Fibroblast of lung (primary cell): ENCODE measurements around the gene CFAP298. TPM values are rescaled to one million over a fixed set of nuclear protein-coding genes. Genes with fewer than 3 reads are reported as not detected.

Experiments
- DNase-seq, 2 donors: peaks; one replicate each; pipeline versions ENCODE4 v3.0.0 to v3.0.0-alpha.2; 2010; ENCODE audit warnings: low read depth in 2 of 2
- H2AFZ ChIP-seq: 2 replicates; pipeline ENCODE4 v1.5.1; 2012; ENCODE audit warnings: low read length, control low read depth, inconsistent platforms
- H3K27ac ChIP-seq: 2 replicates; pipeline ENCODE4 v1.5.1; 2011; ENCODE audit warnings: low read length, control low read depth; ENCODE audit not compliant: insufficient read depth
- H3K27me3 ChIP-seq: 2 replicates; pipeline ENCODE4 v1.5.1; 2011; ENCODE audit warnings: mild to moderate bottlenecking, low read length; ENCODE audit not compliant: control insufficient read depth, insufficient read depth
- H3K36me3 ChIP-seq: 2 replicates; pipeline ENCODE4 v1.5.1; 2011; ENCODE audit warnings: low read length; ENCODE audit not compliant: control insufficient read depth, insufficient read depth
- H3K4me1 ChIP-seq: 2 replicates; pipeline ENCODE4 v1.5.1; 2011; ENCODE audit warnings: low read length; ENCODE audit not compliant: control insufficient read depth, insufficient read depth; ENCODE audit errors: extremely low read depth
- H3K4me2 ChIP-seq: 2 replicates; pipeline ENCODE4 v1.5.1; 2011; ENCODE audit warnings: low read length, control low read depth; ENCODE audit not compliant: insufficient read depth; ENCODE audit errors: extremely low read depth
- H3K4me3 ChIP-seq, 4 experiments: fragments of 200-600 bp in 1 of 4; sonication (generic) in 1 of 4; replicated peaks in 1 of 4; 2 replicates each; pipeline ENCODE4 v1.5.1; 2011 to 2016; ENCODE audit warnings: low read length in 4 of 4, low read depth in 3 of 4, mild to moderate bottlenecking in 3 of 4, control low read depth in 2 of 4, inconsistent platforms in 1 of 4, mixed read lengths in 1 of 4; ENCODE audit not compliant: insufficient read depth in 1 of 4; ENCODE audit errors: control extremely low read depth in 1 of 4
- H3K79me2 ChIP-seq: 2 replicates; pipeline ENCODE4 v1.5.1; 2012; ENCODE audit warnings: mild to moderate bottlenecking, low read length, inconsistent platforms; ENCODE audit not compliant: control insufficient read depth, insufficient read depth
- H3K9ac ChIP-seq: 2 replicates; pipeline ENCODE4 v1.5.1; 2011; ENCODE audit warnings: mild to moderate bottlenecking, low read length, control low read depth; ENCODE audit not compliant: insufficient read depth
- H3K9me3 ChIP-seq: 2 replicates; pipeline ENCODE4 v1.5.1; 2012; ENCODE audit warnings: low read depth, low read length; ENCODE audit not compliant: control insufficient read depth, insufficient read depth
- H4K20me1 ChIP-seq: 2 replicates; pipeline ENCODE4 v1.5.1; 2011; ENCODE audit warnings: low read length; ENCODE audit not compliant: control insufficient read depth, insufficient read depth; ENCODE audit errors: extremely low read depth
- CTCF ChIP-seq, 2 donors: IDR thresholded peaks in 1 of 2; conservative IDR thresholded peaks in 1 of 2; 1 replicate in 1 of 2; 2 replicates in 1 of 2; pipeline ENCODE4 v1.5.1; 2011 to 2012; ENCODE audit warnings: low read length in 2 of 2, control low read depth in 1 of 2, inconsistent platforms in 1 of 2, low read depth in 1 of 2, mild to moderate bottlenecking in 1 of 2
- EZH2 ChIP-seq: IDR thresholded peaks from 2 replicates; pipeline ENCODE4 v1.5.1; 2012; ENCODE audit warnings: low read length, control low read depth, mild to moderate bottlenecking; ENCODE audit errors: missing control alignments
- polyA plus RNA-seq, 2 donors: library from polyadenylated mRNA; depleted of rRNA in 1 of 2; stranded (reverse) in 1 of 2; unstranded in 1 of 2; fragments of >200 nt; gene quantifications; 2 replicates each; pipeline ENCODE4 v1.2.1, GENCODE V29; 2011 to 2012; ENCODE audit warnings: missing spikeins in 1 of 2
- total RNA-seq: library from RNA; depleted of rRNA; stranded (reverse); fragments of >200 nt; gene quantifications from 2 replicates; pipeline ENCODE4 v1.2.1, GENCODE V29; 2014

The CFAP298 gene
- total and polyA plus RNA-seq, 2 donors (not counting 1 experiment from before 2014, with no cell fraction given) = 18.7 to 20.9 TPM

GRCh38 chr21:32593690-32594089 is 18.5 kb downstream of the CFAP298 start:
- H3K27me3 ChIP-seq = no peaks in the 10 kb centered on the region
- no peaks in the 10 kb centered on the region for H3K79me2 ChIP-seq
- no peak overlapping the region for H3K9ac ChIP-seq
- H4K20me1 ChIP-seq = no peaks in the 10 kb centered on the region
- H3K4me2 ChIP-seq = no peak overlapping the region
- no peak overlapping the region for H2AFZ ChIP-seq
- TF ChIP-seq EZH2 (no peak), CTCF (conservative IDR thresholded peaks at IDR 0.05 in 1 of 2, IDR thresholded peaks at IDR 0.05 in 1 of 2; ENCODE audit: low read depth in 1 of 2, low read length in 2 of 2) (no peak)
- H3K36me3 ChIP-seq = no peaks in the 10 kb centered on the region
- DNase-seq = no peak
- peaks cover 2% of the 10 kb centered on the region for H3K4me1 ChIP-seq
- no peaks in the 10 kb centered on the region for H3K9me3 ChIP-seq
- H3K4me3 ChIP-seq = no peak overlapping the region
- no peak overlapping the region for H3K27ac ChIP-seq

- Histone ChIP-seq H2AFZ (no peak overlapping the region), H4K20me1 (no peaks in the 10 kb centered on the region), H3K9ac (no peak overlapping the region), H3K4me1 (peaks cover 2% of the 10 kb centered on the region), H3K36me3 (no peaks in the 10 kb centered on the region), H3K4me3 (no peak overlapping the region), H3K4me2 (no peak overlapping the region), H3K9me3 (no peaks in the 10 kb centered on the region), H3K79me2 (no peaks in the 10 kb centered on the region), H3K27me3 (no peaks in the 10 kb centered on the region), H3K27ac (no peak overlapping the region)
- TF ChIP-seq EZH2 = no peak
- no peak for TF ChIP-seq CTCF (conservative IDR thresholded peaks at IDR 0.05 in 1 of 2, IDR thresholded peaks at IDR 0.05 in 1 of 2; ENCODE audit: low read depth in 1 of 2, low read length in 2 of 2)
- DNase-seq = no peak
Observed at GRCh38 chr21:32592929-32593502, 19.2 kb downstream of the CFAP298 start.

GRCh38 chr21:32590130-32590529 is 22.0 kb downstream of the CFAP298 start:
- H3K36me3 ChIP-seq = no peaks in the 10 kb centered on the region
- DNase-seq = no peak
- no peaks in the 10 kb centered on the region for H4K20me1 ChIP-seq
- no peak overlapping the region for H2AFZ ChIP-seq
- H3K79me2 ChIP-seq = no peaks in the 10 kb centered on the region
- H3K4me2 ChIP-seq = no peak overlapping the region
- H3K4me1 ChIP-seq = no peaks in the 10 kb centered on the region
- no peak overlapping the region for H3K9ac ChIP-seq
- H3K27ac ChIP-seq = no peak overlapping the region
- no peak for TF ChIP-seq CTCF (conservative IDR thresholded peaks at IDR 0.05 in 1 of 2, IDR thresholded peaks at IDR 0.05 in 1 of 2; ENCODE audit: low read depth in 1 of 2, low read length in 2 of 2)
- TF ChIP-seq EZH2 = no peak
- no peak overlapping the region for H3K4me3 ChIP-seq
- H3K27me3 ChIP-seq = peaks cover 6% of the 10 kb centered on the region
- H3K9me3 ChIP-seq = no peaks in the 10 kb centered on the region
